Activated CD4-positive, alpha-beta T cell treated with anti-CD3 and anti-CD28 coated beads, Interleukin-2, Interleukin-6, amounts not matched to agents 100 ng/mL and 50 ng/mL, durations not matched to agents 16 hours and 8 hours (primary cell): ENCODE measurements around the gene MRO.
"Not testable (repeated sequence)": the region's sequence is repeated elsewhere in the genome, so short reads cannot be mapped to it uniquely, and the experiment has no call there.

ENCODE experiments used
- DNase-seq: peaks from one replicate; pipeline ENCODE4 v3.0.0-alpha.2; 2020

MRO gene

DNA sequence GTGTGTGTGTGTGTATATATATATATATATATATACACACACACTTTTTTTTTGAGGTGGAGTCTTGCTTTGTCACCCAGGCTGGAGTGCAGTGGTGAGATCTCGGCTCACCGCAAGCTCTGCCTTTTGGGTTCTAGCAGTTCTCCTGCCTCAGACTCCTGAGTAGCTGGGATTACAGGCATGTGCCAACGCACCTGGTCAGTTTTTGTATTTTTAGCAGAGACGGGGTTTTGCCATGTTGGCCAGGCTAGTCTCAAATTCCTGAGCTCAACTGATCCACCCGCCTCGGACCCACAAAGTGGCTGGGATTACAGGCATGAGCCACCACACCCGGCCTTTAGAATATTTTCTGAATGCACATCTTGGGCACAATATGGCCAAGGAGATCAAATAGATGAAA, 13.7 kb upstream of the MRO start:
- not testable (repeated sequence) for DNase-seq

DNA sequence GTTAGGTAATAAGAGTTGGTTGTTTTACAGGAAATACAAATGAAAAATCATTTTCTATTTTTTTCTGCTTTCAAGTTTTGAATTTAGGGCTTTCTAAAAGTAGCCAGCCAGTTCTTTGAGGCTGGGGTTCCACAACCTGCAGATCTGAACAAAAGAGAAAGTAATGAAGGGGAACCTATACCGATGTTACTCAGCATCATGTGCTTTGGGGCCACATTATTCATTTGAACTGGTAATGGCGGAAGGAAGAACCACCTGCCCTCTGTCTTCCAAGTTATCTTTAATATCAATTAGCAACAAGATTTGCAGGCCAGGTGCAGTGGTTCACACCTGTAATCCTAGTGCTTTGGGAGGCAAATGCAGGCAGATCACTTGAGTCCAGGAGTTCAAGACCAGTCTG, 12.9 kb upstream of the MRO start:
- no peak for DNase-seq

GRCh38 chr18:50830544-50830943, 10.7 kb upstream of the MRO start:
- DNase-seq = no peak

DNA sequence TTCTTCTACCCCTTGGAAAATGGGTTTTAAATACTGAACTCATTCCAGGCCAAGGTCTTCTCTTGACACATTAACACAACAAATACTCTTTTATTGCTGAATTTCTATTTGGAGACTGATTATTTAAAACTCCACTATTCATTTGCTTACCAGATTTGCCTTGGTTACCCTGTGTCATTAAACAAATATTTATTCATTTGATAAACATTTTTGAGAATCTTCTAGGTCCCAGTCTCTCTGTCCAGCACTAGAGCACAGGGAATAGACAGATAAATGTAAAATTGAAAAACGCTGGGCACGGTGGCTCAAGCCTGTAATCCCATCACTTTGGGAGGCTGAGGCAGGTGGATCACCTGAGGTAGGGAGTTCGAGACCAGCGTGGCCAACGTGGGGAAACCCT, 9.8 kb upstream of the MRO start:
- DNase-seq = no peak

GRCh38 chr18:50826027-50826426, 6.2 kb upstream of the MRO start:
- DNase-seq = no peak

- DNase-seq = no peak
Observed at GRCh38 chr18:50825621-50826020, 5.8 kb upstream of the MRO start.

GRCh38 chr18:50822756-50823155, 2.9 kb upstream of the MRO start:
- no peak for DNase-seq

GRCh38 chr18:50820901-50821520, 1.2 kb upstream of the MRO start:
- DNase-seq = no peak

- DNase-seq = no peak
Observed at GRCh38 chr18:50819027-50819727, 639 bp downstream of the MRO start.

DNA sequence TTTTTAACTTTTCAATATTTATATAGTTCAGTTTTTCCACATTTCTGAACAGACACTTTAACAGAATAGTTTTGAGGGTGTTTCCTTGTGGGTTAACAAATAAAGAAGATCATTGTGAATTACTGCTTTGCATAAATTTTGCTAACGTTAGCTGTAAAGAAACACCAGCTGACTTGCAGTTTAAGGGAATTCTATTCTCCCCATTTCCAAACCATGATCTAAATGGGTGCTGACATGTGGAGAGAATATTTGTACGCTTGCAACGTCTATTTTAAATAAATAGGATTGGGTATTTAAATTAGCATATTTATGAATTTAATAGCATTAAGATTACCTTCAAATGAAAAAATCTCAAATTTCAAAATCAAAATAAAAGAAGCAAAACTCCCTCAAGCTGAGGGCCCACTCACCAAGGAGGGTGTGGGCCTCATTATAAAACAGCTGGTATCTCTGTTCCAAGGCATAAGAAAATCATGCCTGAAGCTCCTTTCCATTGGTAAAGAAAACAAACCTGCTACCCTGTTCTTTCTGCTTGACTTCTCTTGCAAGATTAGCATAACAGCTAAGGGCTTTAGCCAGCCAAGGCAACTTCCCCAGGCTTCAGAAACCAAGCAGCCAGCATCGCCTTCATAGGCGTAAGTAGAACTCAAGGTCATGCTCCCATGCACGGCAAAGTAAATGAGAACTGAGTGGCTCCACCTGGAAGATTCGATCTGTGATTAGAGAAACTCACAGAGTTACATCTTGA, 3.2 kb downstream of the MRO start:
- no peak for DNase-seq

DNA sequence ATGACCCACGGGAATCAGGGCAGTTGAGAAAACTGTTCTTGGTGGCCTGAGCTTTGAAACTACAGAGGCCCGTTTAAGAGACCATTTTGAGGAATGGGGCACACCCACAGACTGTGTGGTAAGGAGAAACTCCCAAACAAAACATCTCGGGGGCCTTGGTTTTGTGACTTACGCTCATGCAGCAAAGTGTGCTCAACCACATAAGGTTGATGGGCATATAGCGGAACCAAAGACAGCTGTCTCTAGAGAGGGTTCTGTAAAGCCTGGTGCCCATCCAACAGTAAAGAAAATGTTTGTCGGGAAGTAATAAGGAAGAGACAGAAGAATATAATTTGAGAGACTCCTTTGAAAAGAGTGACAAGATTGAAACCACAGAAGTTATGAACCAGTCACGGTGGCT, 5.4 kb downstream of the MRO start:
- no peak for DNase-seq

DNA sequence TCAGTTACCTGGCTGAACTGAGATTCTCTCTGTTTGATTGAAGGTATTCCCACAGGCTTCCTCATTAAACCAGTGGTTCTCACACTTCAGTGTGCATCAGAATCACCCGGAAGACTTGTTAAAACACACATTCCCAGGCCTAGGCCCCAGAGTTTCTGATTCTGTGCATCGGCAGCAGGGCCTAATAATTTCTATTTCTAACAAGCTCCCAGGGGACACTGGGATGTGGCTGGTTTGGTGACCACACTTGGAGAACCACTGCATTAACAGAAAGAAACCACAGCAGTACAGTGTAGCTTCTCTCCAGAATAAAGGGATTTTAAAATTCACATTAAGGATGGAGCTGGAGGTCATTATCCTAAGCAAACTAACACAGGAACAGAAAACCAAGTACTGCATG, 6.5 kb downstream of the MRO start:
- DNase-seq = no peak

DNA sequence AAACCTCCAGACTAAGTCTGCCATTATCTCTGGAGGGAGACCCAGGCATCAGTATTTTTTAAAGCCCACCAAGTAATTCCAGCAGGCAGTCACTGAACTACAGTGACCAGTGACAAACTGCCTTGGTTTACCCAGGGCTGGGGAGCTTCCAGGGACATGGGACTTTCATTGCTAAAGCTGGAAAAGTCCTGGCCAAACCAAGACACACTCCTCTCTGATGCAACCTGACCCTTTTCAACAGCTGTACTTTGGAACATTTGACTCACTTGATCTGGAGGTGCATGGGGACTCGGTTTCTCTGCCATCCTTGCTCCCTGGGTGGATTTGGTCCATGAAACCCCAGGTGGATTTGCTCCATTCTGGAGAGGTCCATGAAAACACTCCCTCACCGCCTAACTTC, 7.0 kb downstream of the MRO start:
- no peak for DNase-seq

DNA sequence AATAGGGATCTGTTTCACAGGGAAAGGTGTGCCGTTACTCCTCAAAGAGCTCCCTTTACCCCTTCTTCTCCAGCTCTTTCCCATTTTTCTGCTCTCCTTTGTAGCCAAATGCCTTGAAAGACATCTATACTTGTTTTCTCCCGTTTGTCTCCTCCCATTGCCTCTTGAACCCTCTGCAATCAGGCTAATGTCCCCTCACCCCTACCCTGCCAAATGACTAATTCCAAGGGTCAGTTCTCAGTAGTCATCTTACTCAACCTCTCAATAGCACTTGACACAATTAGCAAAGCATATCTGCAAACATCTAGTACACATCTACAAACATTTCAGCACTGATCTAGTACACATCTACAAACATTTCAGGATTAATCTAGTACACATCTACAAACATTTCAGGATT, 12.6 kb downstream of the MRO start:
- no peak for DNase-seq

- DNase-seq = no peak
Observed at GRCh38 chr18:50806208-50806616, 13.6 kb downstream of the MRO start.

- DNase-seq = no peak
Observed at GRCh38 chr18:50805732-50806131, 14.1 kb downstream of the MRO start.

GRCh38 chr18:50803592-50803991, 16.2 kb downstream of the MRO start:
- no peak for DNase-seq

DNA sequence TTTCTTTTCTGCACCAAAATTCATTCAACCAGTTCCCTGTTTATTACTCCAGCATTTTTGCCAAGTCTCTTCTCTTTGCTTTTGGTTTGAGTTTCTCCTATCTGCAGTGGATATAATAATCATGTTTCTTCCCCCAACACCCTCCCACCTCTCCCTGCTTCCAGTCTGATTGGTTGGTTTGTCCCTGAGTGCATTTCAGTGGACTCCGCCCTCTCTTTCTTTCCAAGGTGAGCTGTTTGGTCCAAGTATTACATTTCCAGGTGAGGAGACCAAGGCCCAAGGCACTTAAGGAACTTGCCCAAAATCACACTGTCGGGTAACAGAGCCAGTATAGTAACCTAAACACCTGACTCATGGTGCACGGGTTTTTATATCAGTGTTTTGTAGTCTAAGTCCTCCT, 17.7 kb downstream of the MRO start:
- no peak for DNase-seq

DNA sequence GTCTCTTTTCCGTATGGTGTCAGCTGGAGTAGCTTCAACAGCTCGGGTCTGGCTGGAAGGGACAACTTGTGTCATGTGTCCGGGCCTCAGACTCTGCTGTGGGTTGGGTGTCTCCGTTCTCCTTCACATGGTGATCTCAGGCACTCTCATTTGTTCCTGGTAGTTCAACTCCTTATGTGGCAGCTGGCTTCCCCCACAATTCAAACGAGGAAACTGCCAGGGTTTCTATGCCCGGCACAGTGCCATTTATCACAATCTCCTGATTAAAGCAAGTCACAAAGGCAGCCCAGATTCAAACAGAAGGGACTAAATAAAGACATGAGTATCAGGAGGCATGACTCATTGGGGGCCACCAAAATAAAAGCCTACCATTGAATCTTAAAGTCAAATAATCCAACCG, 22.7 kb downstream of the MRO start:
- no peak for DNase-seq

DNA sequence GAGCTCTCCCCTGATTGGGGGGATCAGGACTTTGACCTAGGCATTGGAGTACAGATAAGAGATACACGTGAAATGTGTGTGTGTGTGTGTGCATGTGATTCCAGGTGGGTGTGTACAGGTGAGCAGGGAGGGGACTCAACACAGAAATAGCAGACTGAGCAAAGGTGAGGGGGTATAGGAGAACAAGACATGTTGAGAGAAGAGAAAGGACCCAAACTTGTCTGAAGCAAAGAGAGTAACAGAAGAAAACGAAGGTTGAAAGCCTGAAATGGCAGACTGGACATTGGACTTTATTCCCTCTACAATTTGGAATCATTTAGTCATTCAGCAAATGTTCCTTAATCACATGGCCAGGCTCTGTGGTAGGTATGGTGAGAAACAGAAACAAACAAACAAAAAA, 23.3 kb downstream of the MRO start:
- DNase-seq = no peak

DNA sequence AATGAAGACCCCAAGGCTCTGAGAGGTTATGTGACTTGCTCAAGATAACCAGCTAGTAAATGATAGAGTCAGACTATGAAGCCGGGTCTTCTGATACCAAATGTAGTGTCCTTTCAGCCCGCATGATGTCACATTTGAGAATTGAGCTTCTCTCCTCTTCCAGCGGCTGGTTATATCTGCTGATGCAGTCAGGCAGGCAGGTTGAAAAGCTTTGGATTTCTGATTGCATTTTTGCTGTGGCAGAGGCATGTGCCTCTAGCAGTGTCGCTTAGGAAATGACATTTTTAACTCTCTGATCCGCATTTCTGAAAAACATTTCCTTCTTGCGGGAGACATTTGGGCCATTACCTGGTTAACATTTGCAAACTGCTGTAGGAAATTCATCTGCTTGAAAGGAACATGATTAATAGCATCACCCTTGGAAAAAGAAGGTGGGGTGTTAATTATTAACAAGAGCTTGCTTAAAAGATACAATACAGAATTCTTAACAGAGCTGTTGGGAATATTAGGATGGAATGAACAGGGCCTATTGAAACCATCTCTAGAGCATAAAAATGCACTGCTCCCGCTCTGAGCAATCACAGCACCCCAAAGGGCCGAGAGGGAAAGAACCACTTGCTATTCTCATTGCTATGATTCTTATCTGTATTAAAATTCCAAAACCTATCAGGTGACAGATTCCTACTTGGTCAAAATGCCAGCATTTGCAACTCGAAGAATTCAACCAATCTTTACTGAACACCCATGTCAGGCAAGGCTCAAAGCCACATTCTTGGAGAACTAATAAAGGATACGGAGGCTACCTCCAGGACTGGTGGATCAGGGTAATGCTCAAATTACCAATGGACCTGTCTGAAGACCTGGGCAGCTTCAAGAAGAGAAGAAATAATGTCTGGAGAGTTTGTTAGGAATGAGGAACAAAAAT, 25.9 kb downstream of the MRO start:
- DNase-seq = no peak

- DNase-seq = no peak
Observed at GRCh38 chr18:50792885-50793284, 26.9 kb downstream of the MRO start.
